ENCODE data around the gene ZNF143.

Gene ZNF143

GRCh38 chr11:9550191-9550628 is 89.4 kb downstream of the ZNF143 start:
- no peak for DNase-seq

DNA sequence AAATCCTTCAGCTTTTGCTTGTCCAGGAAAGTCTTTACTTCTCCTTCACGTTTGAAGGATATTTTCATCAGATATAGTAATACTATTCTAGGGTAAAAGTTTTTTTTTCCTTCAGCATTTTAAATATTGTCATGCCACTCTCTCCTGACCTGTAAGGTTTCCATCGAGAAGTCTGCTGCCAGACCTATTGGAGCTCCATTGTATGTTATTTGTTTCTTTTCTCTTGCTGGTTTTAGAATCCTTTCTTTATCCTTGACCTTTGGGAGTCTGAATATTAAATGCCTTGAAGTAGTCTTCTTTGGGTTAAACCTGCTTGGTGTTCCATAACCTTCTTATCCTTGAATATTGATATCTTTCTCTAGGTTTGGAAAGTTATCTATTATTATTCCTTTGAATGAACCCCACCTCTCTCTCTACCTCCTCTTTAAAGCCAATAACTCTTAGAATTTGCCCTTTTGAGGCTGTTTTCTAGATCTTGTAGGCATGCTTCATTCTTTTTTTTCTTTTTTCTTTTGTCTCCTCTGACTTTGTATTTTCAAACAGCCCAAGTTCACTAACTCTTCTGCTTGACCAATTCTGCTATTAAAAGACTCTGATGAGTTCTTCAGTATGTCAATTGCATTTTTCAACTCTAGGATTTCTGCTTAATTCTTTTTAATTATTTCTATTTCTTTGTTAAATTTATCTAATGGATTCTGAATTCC is 100.6 kb downstream of the ZNF143 start:
- DNase-seq: no peak

- DNase-seq: no peak
These were observed 101.9 kb downstream of the ZNF143 start for GRCh38 chr11:9562716-9563115.

- no peak for DNase-seq
These were observed 102.5 kb downstream of the ZNF143 start for GRCh38 chr11:9563196-9563730.

- DNase-seq: peak; percentile 93
These were observed 105.2 kb downstream of the ZNF143 start for GRCh38 chr11:9565822-9566560.

- no peak for DNase-seq
These were observed 105.8 kb downstream of the ZNF143 start for GRCh38 chr11:9566561-9567063.

DNA sequence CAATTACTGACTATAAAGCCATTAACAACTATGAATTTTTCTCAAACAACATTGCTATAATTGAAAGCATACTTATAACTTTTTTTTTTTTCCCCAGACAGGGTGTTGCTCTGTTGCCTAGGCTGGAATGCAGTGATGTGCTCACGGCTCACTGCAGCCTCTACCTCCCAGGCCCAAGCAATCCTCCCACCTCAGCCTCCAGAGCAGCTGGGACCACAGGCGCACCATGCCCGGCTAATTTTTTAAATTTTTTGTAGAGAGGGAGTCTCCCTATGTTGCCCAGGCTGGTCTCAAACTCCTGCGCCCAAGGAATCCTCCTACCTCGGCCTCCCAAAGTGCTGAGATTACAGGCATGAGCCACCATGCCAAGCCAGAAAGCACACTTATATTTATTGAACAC is 106.6 kb downstream of the ZNF143 start:
- DNase-seq: no peak

GRCh38 chr11:9568161-9568853 is 107.5 kb downstream of the ZNF143 start:
- no peak for DNase-seq

GRCh38 chr11:9568854-9569587 is 108.2 kb downstream of the ZNF143 start:
- peak; percentile 78 for DNase-seq

- DNase-seq: no peak
These were observed 108.9 kb downstream of the ZNF143 start for GRCh38 chr11:9569588-9570164.

- DNase-seq: no peak
These were observed 109.7 kb downstream of the ZNF143 start for GRCh38 chr11:9570313-9571025.

DNA sequence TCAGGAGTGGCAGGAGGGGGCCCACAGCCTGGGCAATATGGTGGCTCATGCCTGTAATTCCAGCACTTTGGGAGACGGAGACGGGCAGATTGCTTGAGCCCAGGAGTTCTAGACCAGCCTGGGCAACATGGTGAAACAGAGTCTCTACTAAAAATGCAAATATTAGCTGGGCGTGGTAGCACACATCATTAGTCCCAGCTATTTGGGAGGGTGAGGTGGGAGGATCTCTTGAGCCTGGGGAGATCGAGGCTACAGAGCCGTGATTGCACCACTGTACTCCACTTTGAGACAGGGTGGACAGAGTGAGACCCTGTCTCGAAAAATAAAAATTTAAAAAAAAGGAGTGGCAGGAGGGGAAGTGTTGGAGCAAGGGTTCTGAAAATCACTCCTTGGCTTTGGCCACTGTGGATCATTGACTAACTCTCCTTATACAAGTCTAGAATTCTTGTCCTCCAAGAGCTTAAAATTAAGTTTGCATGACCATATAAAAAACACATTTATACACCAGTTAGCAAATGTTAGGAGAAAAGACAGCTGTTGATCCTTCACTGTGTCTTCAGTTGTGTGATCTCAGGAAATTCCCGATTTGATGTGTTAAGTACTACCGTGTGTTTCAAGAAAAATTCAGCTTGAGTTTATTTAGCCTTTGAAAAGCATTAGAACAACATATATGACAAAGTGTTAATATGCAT is 110.4 kb downstream of the ZNF143 start:
- DNase-seq: no peak

GRCh38 chr11:9571763-9572115 is 110.9 kb downstream of the ZNF143 start:
- no peak for DNase-seq

DNA sequence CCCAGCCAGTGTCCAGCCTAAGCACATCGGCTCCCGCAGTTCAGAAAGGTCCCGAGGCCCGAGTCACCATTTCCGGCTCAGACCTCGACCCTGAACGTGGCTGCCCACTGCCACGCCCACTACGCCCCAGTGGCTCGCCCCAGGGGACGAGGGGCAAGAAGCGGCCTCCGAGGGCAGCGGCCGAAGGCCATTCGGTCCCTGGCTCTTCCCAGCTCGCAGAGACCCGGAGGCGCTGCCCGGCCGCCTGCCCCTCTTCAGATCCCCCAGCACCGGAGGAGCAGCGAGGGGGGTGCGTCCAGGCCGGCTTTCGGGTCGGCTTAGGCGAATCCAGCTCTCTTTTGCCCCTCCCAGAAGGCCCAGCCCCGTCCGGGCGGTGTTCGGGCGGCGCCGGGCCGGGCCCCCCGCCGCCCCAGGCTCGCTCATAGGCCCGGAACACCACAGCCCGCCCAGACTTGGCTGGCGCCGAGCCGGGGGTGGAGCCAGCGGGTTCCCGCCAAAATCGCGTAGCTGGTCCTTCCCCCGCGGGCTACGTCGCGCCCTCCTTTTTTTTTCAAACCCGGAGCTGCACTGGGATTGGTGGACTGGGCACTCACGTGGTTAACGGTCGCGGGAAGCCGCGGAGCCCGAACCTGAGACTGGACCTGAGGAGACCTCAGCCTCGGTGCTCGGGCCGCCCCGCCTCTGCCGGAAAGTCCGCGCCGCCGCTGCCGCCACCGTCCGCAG is 112.4 kb downstream of the ZNF143 start, which contains the start of gene WEE1:
Gene WEE1 (plus strand): TSS at position 619 of the 723 bp plus-strand sequence. CDS start 264 bp downstream, outside the sequence.
- peak; percentile 96 for DNase-seq

DNA sequence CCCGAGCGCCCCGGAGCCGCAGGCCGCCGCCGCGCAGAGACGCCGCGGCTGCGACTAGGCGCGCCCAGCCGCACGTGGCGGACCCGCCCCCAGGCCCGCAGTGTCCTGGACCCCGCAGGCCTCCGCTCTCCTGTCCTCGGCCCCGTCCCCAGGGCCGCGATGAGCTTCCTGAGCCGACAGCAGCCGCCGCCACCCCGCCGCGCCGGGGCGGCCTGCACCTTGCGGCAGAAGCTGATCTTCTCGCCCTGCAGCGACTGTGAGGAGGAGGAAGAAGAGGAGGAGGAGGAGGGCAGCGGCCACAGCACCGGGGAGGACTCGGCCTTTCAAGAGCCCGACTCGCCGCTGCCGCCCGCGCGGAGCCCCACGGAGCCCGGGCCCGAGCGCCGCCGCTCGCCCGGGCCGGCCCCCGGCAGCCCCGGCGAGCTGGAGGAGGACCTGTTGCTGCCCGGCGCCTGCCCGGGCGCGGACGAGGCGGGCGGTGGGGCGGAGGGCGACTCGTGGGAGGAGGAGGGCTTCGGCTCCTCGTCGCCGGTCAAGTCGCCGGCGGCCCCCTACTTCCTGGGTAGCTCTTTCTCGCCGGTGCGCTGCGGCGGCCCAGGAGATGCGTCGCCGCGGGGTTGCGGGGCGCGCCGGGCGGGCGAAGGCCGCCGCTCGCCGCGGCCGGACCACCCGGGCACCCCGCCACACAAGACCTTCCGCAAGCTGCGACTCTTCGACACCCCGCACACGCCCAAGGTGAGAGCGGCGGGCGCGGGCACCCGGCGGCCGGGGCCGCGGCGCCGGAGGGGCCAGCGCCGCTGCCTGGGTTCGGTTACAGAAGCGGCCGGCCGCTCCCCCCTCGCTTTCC is 113.2 kb downstream of the ZNF143 start:
- DNase-seq: no peak

DNA sequence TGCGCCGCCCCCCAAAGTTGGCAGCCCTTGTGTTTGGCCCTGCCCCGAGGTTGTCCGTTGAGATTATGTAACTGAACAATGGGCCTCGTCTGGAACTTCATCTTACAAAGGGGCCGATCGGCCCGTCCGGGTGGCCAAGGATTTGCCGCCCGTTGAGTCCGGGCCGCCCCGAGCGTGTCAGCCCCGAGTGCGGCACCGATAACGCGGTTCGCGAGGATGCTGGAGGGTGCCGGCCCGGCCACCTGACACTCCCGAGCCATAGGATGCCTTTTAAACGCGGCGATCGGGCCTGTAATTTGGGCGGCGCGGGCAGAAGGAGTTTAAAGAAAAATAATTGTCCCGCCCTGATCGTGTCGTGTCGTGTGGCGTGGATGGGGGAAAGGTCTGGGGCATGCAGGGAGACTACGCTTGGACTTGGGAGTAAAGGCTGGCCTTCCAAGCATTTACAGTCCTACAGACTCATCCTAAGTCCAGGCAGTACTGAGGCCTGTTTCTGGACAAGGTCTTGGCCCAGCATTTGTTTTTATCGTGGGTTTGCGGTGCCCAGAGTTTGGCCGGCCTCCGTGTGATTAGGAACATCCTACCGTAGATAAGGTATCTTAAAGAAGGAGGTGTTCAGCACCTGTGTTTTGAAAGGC is 113.9 kb downstream of the ZNF143 start:
- no peak for DNase-seq

DNA sequence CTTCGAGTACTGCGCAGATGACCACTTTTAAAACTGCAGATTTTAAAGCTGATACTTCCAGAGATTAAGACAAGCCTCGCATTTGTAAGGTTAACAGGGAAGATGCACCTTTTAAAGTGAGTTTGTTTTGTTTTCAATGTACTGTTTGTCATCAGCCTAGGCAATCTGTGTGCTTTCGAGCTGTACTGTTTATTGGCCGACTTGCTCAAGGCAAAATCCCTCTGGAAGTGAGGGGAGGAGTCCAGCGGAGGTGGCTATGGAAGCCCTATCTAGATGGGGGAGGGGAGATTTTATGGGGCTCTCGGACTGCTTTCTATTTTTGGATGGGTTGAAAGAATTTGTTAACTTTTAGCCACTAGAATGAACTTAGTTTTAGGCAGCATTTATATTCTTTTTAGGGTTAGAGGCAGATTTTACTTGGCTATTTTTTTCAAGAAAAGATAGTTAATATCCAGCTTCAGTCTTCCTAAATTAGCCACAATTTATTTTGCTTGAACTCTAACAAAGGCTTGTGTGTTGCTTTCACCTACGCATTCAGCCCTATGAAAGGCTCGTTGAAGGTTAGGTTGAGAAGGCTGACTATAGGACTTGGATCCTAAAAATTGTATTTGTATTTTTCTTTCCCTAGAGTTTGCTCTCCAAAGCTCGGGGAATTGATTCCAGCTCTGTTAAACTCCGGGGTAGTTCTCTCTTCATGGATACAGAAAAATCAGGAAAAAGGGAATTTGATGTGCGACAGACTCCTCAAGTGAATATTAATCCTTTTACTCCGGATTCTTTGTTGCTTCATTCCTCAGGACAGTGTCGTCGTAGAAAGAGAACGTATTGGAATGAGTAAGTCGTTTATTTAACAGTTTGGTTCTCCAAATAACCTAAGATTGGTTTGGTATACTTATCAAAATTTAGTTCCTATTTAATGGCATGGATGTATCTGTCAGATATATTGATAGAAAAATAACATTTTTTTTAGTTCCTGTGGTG is 114.7 kb downstream of the ZNF143 start:
- peak; percentile 32 for DNase-seq

Data from CD4-positive, alpha-beta T cell treated with Interleukin-4 for 4 hours (primary cell).